GM04504 (cell line): Measurements from ENCODE around the gene SLC7A8.

ENCODE experiments used
- DNase-seq: peaks from one replicate; pipeline ENCODE4 v3.0.0-alpha.2; 2012; ENCODE audit warnings: low read depth

The SLC7A8 gene

DNA sequence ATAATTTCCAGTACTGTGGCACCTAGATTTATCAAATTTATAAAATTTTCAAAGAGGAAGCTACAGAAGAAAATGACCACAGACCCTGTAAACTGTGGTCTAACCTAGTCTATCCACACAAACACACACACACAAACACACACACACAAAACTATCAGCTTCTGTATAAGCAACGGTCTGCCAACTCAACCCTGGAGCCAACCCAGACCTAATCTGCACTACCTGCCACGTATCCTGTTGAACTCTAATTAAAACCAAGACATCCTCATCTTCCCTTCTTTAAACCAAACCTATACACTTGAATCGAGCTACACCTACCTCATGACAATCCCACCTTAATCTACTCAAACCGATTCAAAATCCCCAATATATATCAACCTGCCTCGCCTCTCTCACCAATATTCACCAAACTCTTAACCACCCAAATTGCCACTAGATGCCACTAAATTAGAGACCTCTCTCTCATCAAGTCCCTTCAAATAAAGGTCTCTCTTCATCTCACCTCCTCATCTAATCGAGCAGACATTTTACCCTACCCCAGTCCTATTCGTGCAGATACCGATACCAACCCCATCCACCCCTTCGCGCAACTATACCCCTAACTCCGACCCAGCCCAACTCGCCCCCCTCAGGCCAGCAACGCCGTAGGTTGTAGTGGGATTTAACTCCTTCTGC lies 89.3 kb downstream of the SLC7A8 start:
- DNase-seq, result no peak

- no peak for DNase-seq
These were observed 89.9 kb downstream of the SLC7A8 start for GRCh38 chr14:23093526-23093925.

- no peak for DNase-seq
These were observed 90.4 kb downstream of the SLC7A8 start for GRCh38 chr14:23093104-23093503.

GRCh38 chr14:23091294-23092225 lies 91.9 kb downstream of the SLC7A8 start:
- no peak for DNase-seq

DNA sequence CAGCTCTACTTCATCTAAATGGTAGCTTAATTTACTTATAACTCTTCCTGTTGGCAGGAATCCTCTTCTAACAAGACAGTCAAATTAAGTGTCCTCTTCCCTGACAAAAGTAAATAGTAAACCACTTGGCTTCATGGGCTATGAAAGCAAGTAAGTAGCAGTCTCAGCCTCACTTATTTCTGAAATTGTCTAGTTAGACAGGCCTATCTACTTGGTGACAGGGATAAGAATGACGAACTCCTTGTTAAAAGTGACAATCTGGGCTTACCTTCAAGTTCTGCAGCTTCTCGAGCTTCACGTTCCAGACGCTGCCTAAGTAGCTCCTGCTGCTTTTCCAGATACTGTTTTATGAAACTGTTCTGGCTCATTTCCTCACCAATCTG lies 93.2 kb downstream of the SLC7A8 start:
- DNase-seq, result no peak

DNA sequence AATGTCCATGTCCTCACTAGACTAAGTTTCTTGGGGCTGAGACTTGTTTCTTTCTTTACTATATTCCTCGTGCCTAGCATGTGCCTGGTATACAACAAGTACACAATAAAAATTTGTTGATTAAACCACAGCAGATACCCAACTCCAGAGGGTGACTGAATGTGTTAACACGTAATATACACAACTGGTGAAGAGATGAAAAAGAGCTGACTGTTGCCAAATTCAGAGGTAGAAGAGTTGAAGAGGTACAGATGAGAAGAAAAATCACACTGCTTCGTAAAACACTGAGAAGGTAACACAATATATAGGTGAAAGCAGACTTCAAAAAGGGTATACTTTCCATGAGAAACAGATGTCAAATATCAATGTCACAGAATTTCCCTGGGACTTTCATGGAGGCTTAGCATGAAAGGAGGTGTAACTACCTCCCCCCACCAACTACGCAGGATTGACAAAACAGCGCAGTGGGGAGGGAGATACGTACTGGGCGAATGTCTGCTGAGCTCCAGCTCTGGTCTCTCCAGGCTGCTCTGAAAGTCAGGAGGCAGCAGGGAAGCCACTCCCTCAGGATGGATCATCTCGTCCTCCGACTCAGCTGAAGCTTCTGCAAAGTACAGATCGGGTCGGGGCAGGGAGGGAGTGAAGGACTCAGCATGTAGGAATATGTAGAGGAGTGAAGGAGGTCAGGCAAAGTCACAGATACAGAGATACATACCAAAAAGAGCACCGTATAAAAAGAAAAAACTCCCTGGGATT lies 93.8 kb downstream of the SLC7A8 start:
- DNase-seq, result no peak

DNA sequence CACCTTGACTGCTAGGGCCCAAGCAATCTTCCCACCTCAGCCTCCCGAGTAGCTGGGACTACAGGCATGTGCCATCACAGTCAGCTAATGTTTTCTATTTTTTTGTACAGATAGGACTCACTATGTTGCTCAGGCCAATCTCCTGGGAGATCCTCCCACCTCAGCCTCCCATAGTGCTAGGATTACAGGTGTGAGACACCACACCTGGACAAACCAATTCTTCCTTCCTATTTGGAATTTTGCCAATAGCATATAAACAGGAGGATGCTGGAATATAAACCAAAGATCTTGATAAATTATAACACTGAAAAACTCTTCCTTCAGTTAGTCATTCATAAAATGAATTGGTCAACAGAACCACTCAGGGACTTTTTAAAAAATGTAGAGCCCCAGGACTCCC lies 96.9 kb downstream of the SLC7A8 start:
- DNase-seq, result no peak

- no peak for DNase-seq
These were observed 98.0 kb downstream of the SLC7A8 start for GRCh38 chr14:23085458-23085857.

DNA sequence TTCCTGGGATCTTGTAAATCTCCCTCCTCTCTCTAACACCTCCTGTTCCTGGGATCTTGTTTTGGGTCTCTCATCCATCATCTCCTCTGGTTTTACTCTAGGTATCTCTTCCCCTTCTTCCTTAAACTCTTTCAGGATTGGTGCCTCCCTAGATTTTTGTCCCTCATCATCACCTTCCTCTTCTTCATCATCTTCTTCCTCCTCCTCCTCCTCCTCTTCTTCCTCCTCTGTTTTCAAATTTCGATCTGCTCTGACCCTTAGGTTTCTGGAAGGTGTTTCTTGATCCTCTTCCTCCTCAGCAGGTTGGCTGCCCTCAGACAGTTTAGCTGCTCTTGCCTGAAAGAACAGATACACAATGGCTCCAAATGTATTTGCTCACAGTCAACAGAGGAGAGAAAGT lies 103.0 kb downstream of the SLC7A8 start:
- DNase-seq, result no peak

GRCh38 chr14:23079716-23080115 lies 103.7 kb downstream of the SLC7A8 start:
- no peak for DNase-seq

DNA sequence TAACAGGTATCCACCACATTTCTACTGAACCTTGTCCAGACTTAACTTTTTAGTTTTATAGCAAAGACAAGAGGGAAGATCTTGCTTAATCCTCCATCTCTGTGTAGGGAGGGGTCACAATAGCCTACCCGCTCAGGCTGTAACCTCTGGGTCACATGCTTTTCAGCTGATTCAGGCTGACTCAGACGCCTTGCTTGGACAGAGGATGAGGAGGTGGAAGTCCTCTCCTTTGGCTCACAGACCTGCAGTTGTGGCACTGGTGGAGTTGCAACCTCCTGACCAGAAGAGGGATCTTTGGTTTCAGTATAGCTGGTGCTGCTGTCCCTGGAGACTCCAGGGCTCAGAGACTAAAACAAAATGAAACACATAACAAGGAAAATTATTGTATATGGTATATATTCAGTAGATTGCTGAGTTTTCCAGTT lies 104.8 kb downstream of the SLC7A8 start:
- DNase-seq, result peak; percentile 98

DNA sequence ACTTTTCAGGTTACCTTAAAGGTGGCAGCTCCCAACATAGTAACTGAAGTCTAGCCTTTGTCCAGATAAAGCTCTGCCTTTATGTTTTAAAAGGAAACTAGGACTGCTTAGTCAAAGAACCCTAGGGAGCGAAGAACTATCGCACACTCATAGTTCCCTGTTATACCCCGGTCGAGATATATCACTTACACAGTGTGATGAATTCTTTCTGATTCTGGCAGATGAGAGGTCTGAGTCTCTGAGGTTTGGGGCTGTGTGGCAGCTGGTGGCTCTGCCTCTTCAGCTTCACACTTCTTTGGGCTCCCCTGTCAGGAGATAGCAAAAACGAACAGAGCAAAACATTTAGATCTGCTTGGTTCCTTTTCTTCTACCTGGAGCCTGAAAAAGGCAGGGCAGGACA lies 105.5 kb downstream of the SLC7A8 start:
- no peak for DNase-seq

GRCh38 chr14:23076785-23077408 lies 106.6 kb downstream of the SLC7A8 start:
- DNase-seq, result no peak
